Tibial artery (tissue), 4 donors: ENCODE measurements around the gene FCER2.

Experiments used
- DNase-seq, 2 donors: peaks; one replicate each; pipeline ENCODE4 v3.0.0-alpha.2; 2019
- H3K27ac ChIP-seq, 2 donors: fragments of 200-600 bp; sonication (generic) in 1 of 2; 1 replicate in 1 of 2; 2 replicates in 1 of 2; pipeline ENCODE4 v1.5.1; 2018 to 2019; ENCODE audit warnings: mild to moderate bottlenecking in 1 of 2
- H3K27me3 ChIP-seq, 2 donors: fragments of 200-600 bp; sonication (generic) in 1 of 2; one replicate each; pipeline versions ENCODE4 v1.5.1 to v1.6.0; 2016 to 2019
- H3K36me3 ChIP-seq, 3 donors: fragments of 200-600 bp; sonication (generic) in 2 of 3; one replicate each; pipeline ENCODE4 v1.5.1; 2016 to 2019; ENCODE audit warnings: mild to moderate bottlenecking in 2 of 3
- H3K4me1 ChIP-seq, 4 donors: fragments of 200-600 bp; sonication (generic) in 2 of 4; 1 replicate in 3 of 4; 2 replicates in 1 of 4; pipeline ENCODE4 v1.5.1; 2016 to 2019
- H3K4me3 ChIP-seq, 2 donors: fragments of 200-600 bp; sonication (generic) in 1 of 2; 1 replicate in 1 of 2; 2 replicates in 1 of 2; pipeline ENCODE4 v1.5.1; 2018 to 2019; ENCODE audit warnings: mild to moderate bottlenecking in 2 of 2
- H3K9me3 ChIP-seq, 3 donors: fragments of 200-600 bp; sonication (generic) in 1 of 3; one replicate each; pipeline ENCODE4 v1.5.1; 2016 to 2019
- CTCF ChIP-seq, 2 experiments: fragments of 200-600 bp in 1 of 2; fragments of 450-650 bp in 1 of 2; IDR thresholded peaks; one replicate each; pipeline ENCODE4 v1.5.1; 2017 to 2019; ENCODE audit warnings: antibody characterized with exemption in 2 of 2, mild to moderate bottlenecking in 1 of 2, moderate library complexity in 1 of 2
- intact Hi-C: fragments of 100-400 bp; cut with DNase I; formaldehyde crosslinking; loops from one replicate; pipeline ENCODE4 v1.15.0; 2023; ENCODE audit warnings: low total_unique reads

The FCER2 gene

GRCh38 chr19:7689165-7689564 is 12.8 kb downstream of the FCER2 start:
- Histone ChIP-seq H3K9me3 (no peaks in the 10 kb centered on the region), H3K4me3 (no peak overlapping the region), H3K27ac (no peak overlapping the region), H3K27me3 (peaks cover 0 to 17% of the 10 kb centered on the region in 2 donors), H3K36me3 (peaks cover 3 to 12% (median 8%) of the 10 kb centered on the region in 3 donors), H3K4me1 (no peaks in the 10 kb centered on the region)
- DNase-seq: no peak
- intact Hi-C loops: loop anchor here (10.0 kb wide), 1 partner anchor 124 kb away; no protein-coding TSS in a partner anchor
- TF ChIP-seq CTCF (IDR thresholded peaks at IDR 0.05): no peak

GRCh38 chr19:7687177-7687576 is 14.8 kb downstream of the FCER2 start:
- no peak overlapping the region for H3K4me3 ChIP-seq
- H3K27me3 ChIP-seq: peaks cover 0 to 17% of the 10 kb centered on the region in 2 donors
- no peaks in the 10 kb centered on the region for H3K9me3 ChIP-seq
- peaks cover 20 to 28% (median 23%) of the 10 kb centered on the region in 3 donors for H3K36me3 ChIP-seq
- no peak for TF ChIP-seq CTCF (IDR thresholded peaks at IDR 0.05)
- DNase-seq: no peak
- H3K27ac ChIP-seq: no peak overlapping the region
- intact Hi-C loops: loop anchor here (10.0 kb wide), 1 partner anchor 122 kb away; no protein-coding TSS in a partner anchor
- peaks cover 0 to 6% (median 2%) of the 10 kb centered on the region in 4 donors for H3K4me1 ChIP-seq

GRCh38 chr19:7685546-7686445 is 16.1 kb downstream of the FCER2 start:
- intact Hi-C loops: loop anchor here (10.0 kb wide), 1 partner anchor 121 kb away; no protein-coding TSS in a partner anchor
- Histone ChIP-seq H3K27ac (no peak overlapping the region), H3K4me1 (peaks cover 0 to 17% (median 8%) of the 10 kb centered on the region in 4 donors), H3K9me3 (no peaks in the 10 kb centered on the region), H3K27me3 (peaks cover 0 to 17% of the 10 kb centered on the region in 2 donors), H3K36me3 (peaks cover 20 to 29% (median 24%) of the 10 kb centered on the region in 3 donors), H3K4me3 (no peak overlapping the region)
- DNase-seq: no peak
- TF ChIP-seq CTCF (IDR thresholded peaks at IDR 0.05): no peak

- intact Hi-C loops: loop anchor here (5.0 to 10.0 kb wide), 2 partner anchors 118 to 585 kb away; no protein-coding TSS in a partner anchor
- DNase-seq: no peak
- H3K4me1 ChIP-seq: peaks cover 0 to 20% (median 11%) of the 10 kb centered on the region in 4 donors
- peaks cover 20 to 29% (median 24%) of the 10 kb centered on the region in 3 donors for H3K36me3 ChIP-seq
- H3K9me3 ChIP-seq: no peaks in the 10 kb centered on the region
- peak overlapping the region; percentile 79 to 100 for H3K4me3 ChIP-seq
- no peak overlapping the region for H3K27ac ChIP-seq
- no peak for TF ChIP-seq CTCF (IDR thresholded peaks at IDR 0.05)
- peaks cover 0 to 27% of the 10 kb centered on the region in 2 donors for H3K27me3 ChIP-seq
Measured at GRCh38 chr19:7682175-7682855, 19.6 kb downstream of the FCER2 start.

- peaks cover 0 to 20% (median 11%) of the 10 kb centered on the region in 4 donors for H3K4me1 ChIP-seq
- peaks cover 0 to 33% of the 10 kb centered on the region in 2 donors for H3K27me3 ChIP-seq
- peaks cover 20 to 29% (median 24%) of the 10 kb centered on the region in 3 donors for H3K36me3 ChIP-seq
- no peaks in the 10 kb centered on the region for H3K9me3 ChIP-seq
- peak overlapping the region; percentile 79 to 100 for H3K4me3 ChIP-seq
- peak; percentile 85 to 86 for DNase-seq
- intact Hi-C loops: loop anchor here (5.0 to 10.0 kb wide), 2 partner anchors 117 to 584 kb away; no protein-coding TSS in a partner anchor
- peak; percentile 35 to 36 for TF ChIP-seq CTCF (IDR thresholded peaks at IDR 0.05)
- H3K27ac ChIP-seq: peak overlapping the region; percentile 77 to 88
Measured at GRCh38 chr19:7681340-7682174, 20.4 kb downstream of the FCER2 start.
